RWPE2 (cell line): ENCODE measurements around the gene CAPRIN2.

Source experiments
- ATAC-seq: fragments of 200-7000 bp; cut with Tn5 transposase; 3 replicates; pipeline ENCODE4 v1.9.1; 2021; ENCODE audit warnings: low read depth
- DNase-seq: peaks from one replicate; pipeline ENCODE4 v3.0.0-alpha.2; 2020; ENCODE audit warnings: low spot score
- H3K27ac ChIP-seq: fragments of 450-650 bp; 2 replicates; pipeline ENCODE4 v1.5.1; 2017; ENCODE audit warnings: mild to moderate bottlenecking; ENCODE audit not compliant: poor library complexity, severe bottlenecking
- H3K27me3 ChIP-seq: fragments of 250-450 bp; sonication (Bioruptor Pico); 2 replicates; pipeline ENCODE4 v1.5.1; 2021; ENCODE audit warnings: mild to moderate bottlenecking, moderate library complexity; ENCODE audit not compliant: insufficient read depth, poor library complexity, severe bottlenecking
- H3K36me3 ChIP-seq: fragments of 250-450 bp; sonication (Bioruptor Pico); 2 replicates; pipeline ENCODE4 v1.5.1; 2020; ENCODE audit warnings: low read depth, mild to moderate bottlenecking, moderate library complexity
- H3K4me1 ChIP-seq: fragments of 250-450 bp; sonication (Bioruptor Pico); 2 replicates; pipeline ENCODE4 v1.5.1; 2021; ENCODE audit warnings: mild to moderate bottlenecking, moderate library complexity; ENCODE audit not compliant: insufficient read depth, poor library complexity, severe bottlenecking
- H3K4me3 ChIP-seq: fragments of 250-450 bp; sonication (Bioruptor Pico); 2 replicates; pipeline ENCODE4 v1.5.1; 2021; ENCODE audit warnings: mild to moderate bottlenecking, moderate library complexity; ENCODE audit not compliant: severe bottlenecking
- H3K9me3 ChIP-seq: fragments of 250-450 bp; sonication (Bioruptor Pico); 2 replicates; pipeline ENCODE4 v1.5.1; 2021; ENCODE audit warnings: mild to moderate bottlenecking, moderate library complexity; ENCODE audit not compliant: severe bottlenecking
- TF ChIP-seq, protein P1 (sequence below): fragments of 450-650 bp; IDR thresholded peaks from one replicate; pipeline ENCODE4 v1.5.1; 2017; ENCODE audit warnings: mild to moderate bottlenecking, moderate library complexity; ENCODE audit not compliant: poor library complexity, severe bottlenecking

Gene CAPRIN2

DNA sequence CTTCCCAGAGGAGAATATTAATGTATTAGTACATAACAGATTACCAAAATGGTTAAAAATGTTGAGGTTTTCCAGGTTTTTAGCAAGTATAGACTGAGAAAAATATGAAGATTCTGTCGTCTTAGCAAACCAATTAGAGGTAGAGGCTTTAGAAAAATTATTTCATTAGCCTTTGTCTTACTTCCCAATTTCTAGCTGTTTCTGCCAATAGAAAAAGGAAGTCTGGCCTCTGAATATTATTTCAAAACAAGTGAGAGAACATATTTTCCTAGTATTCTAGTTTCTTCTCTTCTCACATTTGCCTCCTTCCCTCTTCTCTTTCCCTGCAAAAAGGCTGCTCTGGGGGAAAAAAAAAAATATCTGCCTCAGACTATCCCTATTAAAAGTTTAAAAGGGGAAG lies 75.5 kb downstream of the CAPRIN2 start:
- Histone ChIP-seq H3K27me3 (no peaks in the 10 kb centered on the region), H3K4me1 (no peaks in the 10 kb centered on the region), H3K9me3 (no peaks in the 10 kb centered on the region), H3K36me3 (no peaks in the 10 kb centered on the region), H3K27ac (no peak overlapping the region), H3K4me3 (no peak overlapping the region)
- DNase-seq (no peak), ATAC-seq (no peak)
- TF ChIP-seq, protein P1, sequence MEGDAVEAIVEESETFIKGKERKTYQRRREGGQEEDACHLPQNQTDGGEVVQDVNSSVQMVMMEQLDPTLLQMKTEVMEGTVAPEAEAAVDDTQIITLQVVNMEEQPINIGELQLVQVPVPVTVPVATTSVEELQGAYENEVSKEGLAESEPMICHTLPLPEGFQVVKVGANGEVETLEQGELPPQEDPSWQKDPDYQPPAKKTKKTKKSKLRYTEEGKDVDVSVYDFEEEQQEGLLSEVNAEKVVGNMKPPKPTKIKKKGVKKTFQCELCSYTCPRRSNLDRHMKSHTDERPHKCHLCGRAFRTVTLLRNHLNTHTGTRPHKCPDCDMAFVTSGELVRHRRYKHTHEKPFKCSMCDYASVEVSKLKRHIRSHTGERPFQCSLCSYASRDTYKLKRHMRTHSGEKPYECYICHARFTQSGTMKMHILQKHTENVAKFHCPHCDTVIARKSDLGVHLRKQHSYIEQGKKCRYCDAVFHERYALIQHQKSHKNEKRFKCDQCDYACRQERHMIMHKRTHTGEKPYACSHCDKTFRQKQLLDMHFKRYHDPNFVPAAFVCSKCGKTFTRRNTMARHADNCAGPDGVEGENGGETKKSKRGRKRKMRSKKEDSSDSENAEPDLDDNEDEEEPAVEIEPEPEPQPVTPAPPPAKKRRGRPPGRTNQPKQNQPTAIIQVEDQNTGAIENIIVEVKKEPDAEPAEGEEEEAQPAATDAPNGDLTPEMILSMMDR, result no peak

DNA sequence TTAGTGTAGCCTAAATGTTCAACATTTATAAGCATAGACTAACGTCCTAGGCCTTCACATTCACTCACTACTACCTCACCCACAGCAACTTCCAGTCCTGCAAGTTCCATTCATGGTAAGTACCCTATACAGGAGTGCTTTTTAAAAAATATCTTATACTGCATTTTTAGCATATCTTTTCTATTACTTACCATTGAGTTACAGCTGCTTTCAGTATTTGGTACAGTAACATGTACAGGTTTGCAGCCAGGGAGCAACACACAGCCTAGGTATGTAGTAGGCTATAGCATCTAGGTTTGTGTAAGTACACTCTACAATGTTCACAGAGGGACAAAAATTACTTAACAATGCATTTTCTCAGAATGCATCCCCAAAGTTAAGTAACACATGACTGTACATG lies 76.5 kb downstream of the CAPRIN2 start:
- H3K4me3 ChIP-seq, result no peak overlapping the region
- H3K36me3 ChIP-seq, result no peaks in the 10 kb centered on the region
- ATAC-seq, result no peak
- TF ChIP-seq, protein P1, result no peak
- H3K9me3 ChIP-seq, result no peaks in the 10 kb centered on the region
- no peaks in the 10 kb centered on the region for H3K27me3 ChIP-seq
- no peaks in the 10 kb centered on the region for H3K4me1 ChIP-seq
- no peak overlapping the region for H3K27ac ChIP-seq
- no peak for DNase-seq

DNA sequence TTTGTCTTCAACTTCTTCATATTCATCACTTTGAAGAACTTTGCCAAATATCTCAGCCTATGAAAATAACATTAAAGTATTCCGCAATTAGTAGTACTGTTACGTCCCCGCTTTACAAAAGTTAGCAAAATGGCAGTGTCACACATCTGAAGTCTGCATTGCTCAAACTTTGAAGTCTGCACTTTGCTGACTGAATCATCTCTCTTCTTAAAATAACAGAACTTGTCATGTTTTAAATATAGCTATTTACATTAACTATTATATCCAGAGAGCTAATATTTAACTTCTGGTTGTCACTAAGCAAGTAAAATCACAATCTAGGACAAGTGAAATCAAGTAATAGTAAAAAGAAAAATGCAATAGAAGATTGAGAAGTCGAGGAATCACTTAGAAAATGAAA lies 93.5 kb downstream of the CAPRIN2 start:
- H3K9me3 ChIP-seq, result no peaks in the 10 kb centered on the region
- TF ChIP-seq, protein P1, result no peak
- no peak overlapping the region for H3K27ac ChIP-seq
- no peaks in the 10 kb centered on the region for H3K27me3 ChIP-seq
- no peak for DNase-seq
- no peak for ATAC-seq
- no peaks in the 10 kb centered on the region for H3K4me1 ChIP-seq
- no peak overlapping the region for H3K4me3 ChIP-seq
- peaks cover 6% of the 10 kb centered on the region; the same call in 1 of the 2 replicates for H3K36me3 ChIP-seq
